IMR-90 (cell line): ENCODE measurements around the gene MAST3. TPM values are rescaled to one million over a fixed set of nuclear protein-coding genes. Genes with fewer than 3 reads are reported as not detected.

ENCODE experiments used
- ATAC-seq: fragments of 200-7000 bp; cut with Tn5 transposase; 2 replicates; pipeline ENCODE4 v1.9.1; 2020; ENCODE audit warnings: low read depth, mild to moderate bottlenecking, moderate library complexity
- BruUV-seq: library from RNA; stranded (reverse); fragments of 400-500 nt; replicated peaks from 2 replicates; lab custom pipeline; 2021; lab: Mats Ljungman, UMichigan
- CTCF ChIA-PET: fragments of 300-600 bp; formaldehyde crosslinking; extraction: SDS; loops from one replicate; lab custom pipeline; 2021; ENCODE audit warnings: antibody characterized with exemption; lab: Yijun Ruan, JAX
- POLR2A ChIA-PET: fragments of 300-600 bp; sonication (Branson Sonifier 250); formaldehyde crosslinking; loops from one replicate; lab custom pipeline; 2022; ENCODE audit warnings: antibody characterized with exemption; ENCODE audit not compliant: unreplicated experiment; lab: Charles Lee
- DNase-seq: peaks from one replicate; pipeline ENCODE4 v3.0.0; 2013
- H2AFZ ChIP-seq: replicated peaks from 2 replicates; pipeline ENCODE3; 2013; ENCODE audit warnings: low read length, mild to moderate bottlenecking; ENCODE audit not compliant: poor library complexity
- H2AK5ac ChIP-seq: 2 replicates; pipeline ENCODE4 v1.6.1; 2013; ENCODE audit warnings: low read depth, low read length, inconsistent platforms
- H2AK9ac ChIP-seq: replicated peaks from 2 replicates; pipeline ENCODE3; 2013; ENCODE audit warnings: mild to moderate bottlenecking, low read depth, low read length, moderate library complexity; ENCODE audit not compliant: poor library complexity
- H2BK120ac ChIP-seq: 2 replicates; pipeline ENCODE4 v1.6.1; 2013; ENCODE audit warnings: low read depth, low read length, inconsistent platforms
- H2BK15ac ChIP-seq: 3 replicates; pipeline ENCODE4 v1.6.1; 2013; ENCODE audit warnings: low read depth, low read length, inconsistent platforms
- H2BK20ac ChIP-seq: 2 replicates; pipeline ENCODE4 v1.6.1; 2013; ENCODE audit warnings: low read depth, mild to moderate bottlenecking, inconsistent platforms, low read length, moderate library complexity
- H2BK5ac ChIP-seq: 2 replicates; pipeline ENCODE4 v1.6.1; 2013; ENCODE audit warnings: mild to moderate bottlenecking, low read depth, low read length, inconsistent platforms; ENCODE audit not compliant: poor library complexity, severe bottlenecking
- H3K14ac ChIP-seq: replicated peaks from 2 replicates; pipeline ENCODE4 v1.6.1; 2013; ENCODE audit warnings: low read depth, low read length, inconsistent platforms
- H3K18ac ChIP-seq: 2 replicates; pipeline ENCODE4 v1.6.1; 2013; ENCODE audit warnings: low read depth, low read length, control low read depth
- H3K23ac ChIP-seq: 2 replicates; pipeline ENCODE4 v1.6.1; 2013; ENCODE audit warnings: low read depth, low read length, inconsistent platforms
- H3K27ac ChIP-seq: 2 replicates; pipeline ENCODE4 v1.5.1; 2013; ENCODE audit warnings: mild to moderate bottlenecking, control low read depth, low read length; ENCODE audit not compliant: insufficient read depth
- H3K27me3 ChIP-seq: 2 replicates; pipeline ENCODE4 v1.6.1; 2013; ENCODE audit warnings: low read length; ENCODE audit not compliant: control insufficient read depth, insufficient read depth
- H3K36me3 ChIP-seq: 2 replicates; pipeline ENCODE4 v1.6.1; 2013; ENCODE audit warnings: low read length, mixed read lengths; ENCODE audit not compliant: control insufficient read depth, insufficient read depth
- H3K4ac ChIP-seq: 2 replicates; pipeline ENCODE4 v1.6.1; 2013; ENCODE audit warnings: low read depth, low read length, inconsistent platforms
- H3K4me1 ChIP-seq: 2 replicates; pipeline ENCODE4 v1.6.1; 2013; ENCODE audit warnings: low read length, mixed read lengths; ENCODE audit not compliant: control insufficient read depth, insufficient read depth
- H3K4me2 ChIP-seq: 2 replicates; pipeline ENCODE4 v1.6.1; 2013; ENCODE audit warnings: low read depth, mild to moderate bottlenecking, control low read depth, low read length, moderate library complexity
- H3K4me3 ChIP-seq: 2 replicates; pipeline ENCODE4 v1.5.1; 2013; ENCODE audit warnings: low read depth, mild to moderate bottlenecking, control low read depth, low read length, moderate library complexity; ENCODE audit not compliant: insufficient read depth
- H3K56ac ChIP-seq: 2 replicates; pipeline ENCODE4 v1.6.1; 2013; ENCODE audit warnings: low read length, inconsistent platforms; ENCODE audit not compliant: insufficient read depth; ENCODE audit errors: extremely low read depth
- H3K79me1 ChIP-seq, 2 experiments: 2 replicates each; pipeline ENCODE4 v1.6.1; 2013; ENCODE audit warnings: low read length in 2 of 2, inconsistent platforms in 1 of 2, low read depth in 1 of 2
- H3K9ac ChIP-seq: 2 replicates; pipeline ENCODE4 v1.6.1; 2013; ENCODE audit warnings: low read depth, low read length, control low read depth
- H3K9me1 ChIP-seq: 2 replicates; pipeline ENCODE4 v1.6.1; 2013; ENCODE audit warnings: low read length, inconsistent platforms; ENCODE audit not compliant: insufficient read depth
- H3K9me3 ChIP-seq: 2 replicates; pipeline ENCODE4 v1.6.1; 2013; ENCODE audit warnings: low read length; ENCODE audit not compliant: control insufficient read depth, insufficient read depth
- H4K20me1 ChIP-seq: 2 replicates; pipeline ENCODE4 v1.6.1; 2013; ENCODE audit warnings: low read length, inconsistent platforms; ENCODE audit not compliant: insufficient read depth
- H4K5ac ChIP-seq: 2 replicates; pipeline ENCODE4 v1.6.1; 2013; ENCODE audit warnings: mild to moderate bottlenecking, low read depth, low read length, control low read depth
- H4K8ac ChIP-seq, 2 experiments: 2 replicates each; pipeline ENCODE4 v1.6.1; 2013; ENCODE audit warnings: low read depth in 2 of 2, low read length in 2 of 2, control low read depth in 1 of 2, inconsistent platforms in 1 of 2
- H4K91ac ChIP-seq: 2 replicates; pipeline ENCODE4 v1.6.1; 2013; ENCODE audit warnings: low read depth, low read length, inconsistent platforms; ENCODE audit not compliant: insufficient read depth
- BHLHE40 ChIP-seq: fragments of 150-350 bp; IDR thresholded peaks from 2 replicates; pipeline ENCODE4 v1.6.1; 2016; ENCODE audit warnings: mild to moderate bottlenecking, low read depth, low read length
- CEBPB ChIP-seq: IDR thresholded peaks from 2 replicates; pipeline ENCODE4 v1.6.1; 2012; ENCODE audit warnings: low read depth, low read length, improper control_type of control experiment
- CHD1 ChIP-seq: IDR thresholded peaks from 2 replicates; pipeline ENCODE4 v1.6.1; 2012; ENCODE audit warnings: low read depth, low read length, improper control_type of control experiment
- MAFK ChIP-seq: IDR thresholded peaks from 2 replicates; pipeline ENCODE4 v1.6.1; 2012; ENCODE audit warnings: low read depth, low read length, improper control_type of control experiment
- MAZ ChIP-seq: IDR thresholded peaks from 2 replicates; pipeline ENCODE4 v1.6.1; 2012; ENCODE audit warnings: low read depth, mild to moderate bottlenecking, low read length, improper control_type of control experiment, moderate library complexity, borderline replicate concordance
- POLR2A ChIP-seq: IDR thresholded peaks from 2 replicates; pipeline ENCODE4 v1.6.1; 2012; ENCODE audit warnings: mild to moderate bottlenecking, low read depth, low read length
- RAD21 ChIP-seq: IDR thresholded peaks from 2 replicates; pipeline ENCODE4 v1.6.1; 2012; ENCODE audit warnings: low read length, improper control_type of control experiment
- RCOR1 ChIP-seq: IDR thresholded peaks from 2 replicates; pipeline ENCODE4 v1.6.1; 2012; ENCODE audit warnings: mild to moderate bottlenecking, low read length, improper control_type of control experiment; ENCODE audit not compliant: insufficient replicate concordance
- SMC3 ChIP-seq: fragments of 150-350 bp; IDR thresholded peaks from 2 replicates; pipeline ENCODE4 v1.6.1; 2016; ENCODE audit warnings: low read depth, mild to moderate bottlenecking, antibody characterized with exemption, low read length, moderate library complexity
- WGBS, 2 experiments: methylation state at CpG; one replicate each; pipeline versions ENCODE4 v1.1.5 to v1.1.7; 2013; ENCODE audit warnings: missing lambda C conversion rate in 2 of 2; ENCODE audit not compliant: insufficient read length in 1 of 2; ENCODE audit errors: extremely low coverage in 2 of 2; 5-methylcytosine and 5-hydroxymethylcytosine counted together
- dilution Hi-C: fragments of 300-500 bp; cut with HindIII; formaldehyde crosslinking; loops from one replicate; pipeline ENCODE4 v1.14.3; 2018; ENCODE audit warnings: low sequenced_read_pairs; ENCODE audit not compliant: unreplicated experiment
- in situ Hi-C: fragments of 300-500 bp; cut with MboI; formaldehyde crosslinking; loops from 3 replicates; pipeline ENCODE4 v1.14.3; 2019; ENCODE audit warnings: low sequenced_read_pairs, inconsistent platforms, mixed read lengths
- intact Hi-C: fragments of 100-400 bp; cut with micrococcal nuclease; formaldehyde crosslinking; loops from 2 replicates; pipeline ENCODE4 v1.10.0; 2022
- polyA plus RNA-seq, 3 experiments: library from polyadenylated mRNA; depleted of rRNA; stranded (reverse); fragments of >200 nt; gene quantifications; 2 replicates each; pipeline ENCODE4 v1.2.3, GENCODE V29; 2012; ENCODE audit warnings: low replicate concordance in 1 of 3
- total RNA-seq: library from RNA; depleted of rRNA; stranded (reverse); fragments of >200 nt; gene quantifications from 2 replicates; pipeline ENCODE4 v1.2.3, GENCODE V29; 2012
- TF ChIP-seq, protein P1 (sequence below): fragments of 150-350 bp; IDR thresholded peaks from 2 replicates; pipeline ENCODE4 v1.6.1; 2016; ENCODE audit warnings: low read depth, mild to moderate bottlenecking, low read length, moderate library complexity, borderline replicate concordance
- TF ChIP-seq, protein P2 (sequence below): fragments of 150-350 bp; IDR thresholded peaks from 2 replicates; pipeline ENCODE4 v1.6.1; 2017; ENCODE audit warnings: mild to moderate bottlenecking, antibody characterized with exemption, low read length, low read depth

Gene MAST3
- total and polyA plus RNA-seq, 2 of the 4 experiments (the other 2 are of a cell fraction), result 1.3 to 4.3 TPM

GRCh38 chr19:18144361-18144760 is 46.8 kb downstream of the MAST3 start:
- 60% methylated on average over 1 of the region's 16 CpGs; no CpG with 5 or more reads in 1 of the 2 experiments for WGBS, 2 experiments
- H2BK20ac ChIP-seq, result no peak overlapping the region
- no peak overlapping the region for H3K18ac ChIP-seq
- H3K23ac ChIP-seq, result no peak overlapping the region
- H3K4ac ChIP-seq, result no peak overlapping the region
- no peak overlapping the region for H3K56ac ChIP-seq
- in situ Hi-C loops, result no loop called here
- no peaks in the 10 kb centered on the region for H3K4me1 ChIP-seq
- H4K91ac ChIP-seq, result no peak overlapping the region
- no peak overlapping the region for H2AK5ac ChIP-seq
- ChIA-PET POLR2A (no interaction called here), CTCF (no interaction called here)
- no peak overlapping the region for H3K14ac ChIP-seq
- dilution Hi-C loops, result no loop called here
- no peak overlapping the region for H2BK120ac ChIP-seq
- H2AFZ ChIP-seq, result no peak overlapping the region
- no peak overlapping the region for H3K27ac ChIP-seq
- no peaks in the 10 kb centered on the region for H3K27me3 ChIP-seq
- no peak overlapping the region for H4K5ac ChIP-seq
- no TSS peak for BruUV-seq
- no peak overlapping the region for H4K8ac ChIP-seq
- no peaks in the 10 kb centered on the region for H4K20me1 ChIP-seq
- DNase-seq (no peak), ATAC-seq (no peak)
- no peaks in the 10 kb centered on the region for H3K9me3 ChIP-seq
- H3K9me1 ChIP-seq, result no peaks in the 10 kb centered on the region
- TF ChIP-seq CHD1 (no peak), MAFK (no peak), POLR2A (no peak), RCOR1 (no peak), CEBPB (no peak), BHLHE40 (no peak), SMC3 (no peak), RAD21 (no peak), MAZ (no peak)
- TF ChIP-seq, protein P1, sequence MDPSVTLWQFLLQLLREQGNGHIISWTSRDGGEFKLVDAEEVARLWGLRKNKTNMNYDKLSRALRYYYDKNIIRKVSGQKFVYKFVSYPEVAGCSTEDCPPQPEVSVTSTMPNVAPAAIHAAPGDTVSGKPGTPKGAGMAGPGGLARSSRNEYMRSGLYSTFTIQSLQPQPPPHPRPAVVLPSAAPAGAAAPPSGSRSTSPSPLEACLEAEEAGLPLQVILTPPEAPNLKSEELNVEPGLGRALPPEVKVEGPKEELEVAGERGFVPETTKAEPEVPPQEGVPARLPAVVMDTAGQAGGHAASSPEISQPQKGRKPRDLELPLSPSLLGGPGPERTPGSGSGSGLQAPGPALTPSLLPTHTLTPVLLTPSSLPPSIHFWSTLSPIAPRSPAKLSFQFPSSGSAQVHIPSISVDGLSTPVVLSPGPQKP, result no peak
- TF ChIP-seq, protein P2, sequence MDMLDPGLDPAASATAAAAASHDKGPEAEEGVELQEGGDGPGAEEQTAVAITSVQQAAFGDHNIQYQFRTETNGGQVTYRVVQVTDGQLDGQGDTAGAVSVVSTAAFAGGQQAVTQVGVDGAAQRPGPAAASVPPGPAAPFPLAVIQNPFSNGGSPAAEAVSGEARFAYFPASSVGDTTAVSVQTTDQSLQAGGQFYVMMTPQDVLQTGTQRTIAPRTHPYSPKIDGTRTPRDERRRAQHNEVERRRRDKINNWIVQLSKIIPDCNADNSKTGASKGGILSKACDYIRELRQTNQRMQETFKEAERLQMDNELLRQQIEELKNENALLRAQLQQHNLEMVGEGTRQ, result no peak
- intact Hi-C loops, result no loop called here
- H2AK9ac ChIP-seq, result no peak overlapping the region
- no peak overlapping the region for H3K4me2 ChIP-seq
- H3K9ac ChIP-seq, result no peak overlapping the region
- no peaks in the 10 kb centered on the region for H3K79me1 ChIP-seq
- H2BK15ac ChIP-seq, result no peak overlapping the region
- peaks cover 46% of the 10 kb centered on the region for H3K36me3 ChIP-seq
- no peak overlapping the region for H3K4me3 ChIP-seq
- H2BK5ac ChIP-seq, result no peak overlapping the region
